HG02885 (cell line): Measurements from ENCODE around the gene ENO2.

Source experiments
- ATAC-seq: cut with Tn5 transposase; IDR thresholded peaks from one replicate; pipeline ENCODE4 v1.9.1; 2021; ENCODE audit warnings: mild to moderate bottlenecking; ENCODE audit not compliant: unreplicated experiment, poor library complexity

Gene ENO2

GRCh38 chr12:6958609-6959057 lies 44.3 kb downstream of the ENO2 start:
- no peak for ATAC-seq

GRCh38 chr12:6959058-6959804 lies 44.9 kb downstream of the ENO2 start:
- peak; percentile 50 for ATAC-seq

DNA sequence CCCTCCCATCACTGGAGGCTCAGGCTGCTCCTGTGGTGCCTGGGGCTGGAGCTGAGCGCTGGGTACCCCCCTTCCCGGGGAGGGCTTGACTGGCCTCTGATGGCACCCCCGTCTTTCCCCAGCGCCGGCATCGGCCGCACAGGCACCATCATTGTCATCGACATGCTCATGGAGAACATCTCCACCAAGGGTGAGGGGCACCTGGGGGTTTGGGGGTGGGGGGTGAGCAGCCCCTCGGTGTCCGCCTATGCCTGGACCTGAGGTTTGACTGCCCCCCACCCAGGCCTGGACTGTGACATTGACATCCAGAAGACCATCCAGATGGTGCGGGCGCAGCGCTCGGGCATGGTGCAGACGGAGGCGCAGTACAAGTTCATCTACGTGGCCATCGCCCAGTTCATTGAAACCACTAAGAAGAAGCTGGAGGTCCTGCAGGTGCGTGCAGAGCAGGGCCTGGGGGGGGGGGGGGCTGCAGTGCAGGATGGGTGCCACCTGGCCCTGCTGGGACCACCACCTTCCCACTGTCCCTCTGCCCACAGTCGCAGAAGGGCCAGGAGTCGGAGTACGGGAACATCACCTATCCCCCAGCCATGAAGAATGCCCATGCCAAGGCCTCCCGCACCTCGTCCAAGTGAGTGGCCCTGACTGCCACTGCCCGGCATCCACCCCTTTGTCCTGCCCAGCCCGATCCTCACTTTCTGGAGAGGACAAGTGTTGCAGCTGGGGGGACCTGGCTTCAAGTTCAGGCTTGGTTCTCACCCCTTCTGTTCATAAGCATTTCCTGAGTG lies 45.6 kb downstream of the ENO2 start:
- no peak for ATAC-seq

DNA sequence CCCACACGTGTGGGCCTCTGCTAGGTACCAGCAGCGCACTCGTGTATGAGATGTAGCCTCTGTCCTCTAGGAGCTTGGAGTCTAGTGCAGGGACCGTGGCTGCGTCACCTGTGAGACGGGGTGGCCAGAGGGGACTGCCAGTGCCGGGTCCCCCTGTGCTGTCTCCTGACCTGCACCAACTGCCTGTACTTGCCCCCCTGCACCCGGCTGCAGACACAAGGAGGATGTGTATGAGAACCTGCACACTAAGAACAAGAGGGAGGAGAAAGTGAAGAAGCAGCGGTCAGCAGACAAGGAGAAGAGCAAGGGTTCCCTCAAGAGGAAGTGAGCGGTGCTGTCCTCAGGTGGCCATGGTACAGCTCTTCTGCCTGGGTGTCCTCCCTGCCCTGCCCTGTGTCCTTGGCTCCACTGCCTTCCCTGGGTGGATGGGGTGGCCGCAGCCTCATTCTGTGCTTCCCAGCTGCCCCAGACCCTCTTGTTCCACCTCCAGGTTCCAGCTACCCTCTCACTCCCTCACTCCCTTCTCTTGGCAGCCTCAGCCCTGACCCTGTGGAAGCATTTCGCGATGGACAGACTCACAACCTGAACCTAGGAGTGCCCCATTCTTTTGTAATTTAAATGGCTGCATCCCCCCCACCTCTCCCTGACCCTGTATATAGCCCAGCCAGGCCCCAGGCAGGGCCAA lies 46.4 kb downstream of the ENO2 start:
- no peak for ATAC-seq

DNA sequence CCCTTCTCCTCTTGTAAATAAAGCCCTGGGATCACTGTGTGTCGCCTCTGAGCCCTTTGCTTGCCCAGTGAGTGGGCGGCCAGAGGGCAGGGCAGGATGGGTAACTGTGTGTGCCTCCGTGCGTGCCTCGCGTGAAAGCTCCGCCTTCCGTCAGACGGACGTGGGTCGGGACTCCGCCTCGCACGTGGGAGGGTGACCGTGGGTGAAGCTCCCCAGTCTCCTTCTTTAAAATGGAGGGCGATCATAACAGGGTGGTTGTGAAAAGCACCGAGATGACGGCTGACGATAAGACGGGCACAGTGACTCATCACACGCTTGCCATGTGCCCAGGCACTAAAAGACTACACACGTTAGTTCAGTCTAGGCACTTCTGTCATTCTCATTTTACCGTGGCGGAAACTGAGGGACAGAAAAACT lies 46.9 kb downstream of the ENO2 start:
- no peak for ATAC-seq

- no peak for ATAC-seq
Measured at GRCh38 chr12:6961695-6962284, 47.4 kb downstream of the ENO2 start.

DNA sequence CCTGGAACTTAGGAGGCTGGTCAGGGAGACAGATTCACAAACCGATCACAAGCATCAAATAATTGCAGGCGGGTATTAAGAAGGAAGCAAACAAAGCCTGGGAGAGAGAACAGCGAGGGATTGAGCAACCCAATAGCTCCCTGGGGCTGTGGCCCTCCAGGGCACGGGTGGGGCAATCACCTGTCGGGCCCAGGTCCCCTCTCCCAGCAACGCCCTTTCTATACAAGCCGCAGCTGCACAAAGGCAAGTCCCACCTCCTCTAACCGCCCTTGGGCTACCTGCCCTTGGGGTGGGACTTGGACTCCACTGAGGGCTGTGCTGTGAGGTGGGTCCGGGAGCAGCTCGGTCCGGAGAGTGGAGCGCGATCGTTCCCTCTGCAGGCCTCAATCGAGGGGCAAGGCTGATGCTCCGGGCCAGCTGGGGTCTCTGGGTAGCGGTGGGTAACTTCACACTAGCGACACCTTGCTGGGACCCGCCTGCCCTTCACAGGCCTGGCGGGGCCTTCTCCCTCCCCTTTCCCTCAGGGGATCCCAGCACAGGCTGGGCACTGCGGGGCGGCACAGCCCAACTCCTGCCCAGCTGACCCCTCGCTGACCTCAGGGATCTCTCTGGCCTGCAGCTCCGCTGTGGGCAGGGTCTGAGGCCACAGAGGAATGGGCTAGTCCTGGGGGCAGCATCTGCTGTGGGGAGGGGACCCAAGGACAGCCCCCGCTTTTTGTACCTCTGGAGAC lies 48.1 kb downstream of the ENO2 start:
- ATAC-seq = no peak

- no peak for ATAC-seq
Measured at GRCh38 chr12:6963016-6963731, 48.8 kb downstream of the ENO2 start.

- ATAC-seq = no peak
Measured at GRCh38 chr12:6963791-6964413, 49.5 kb downstream of the ENO2 start.

DNA sequence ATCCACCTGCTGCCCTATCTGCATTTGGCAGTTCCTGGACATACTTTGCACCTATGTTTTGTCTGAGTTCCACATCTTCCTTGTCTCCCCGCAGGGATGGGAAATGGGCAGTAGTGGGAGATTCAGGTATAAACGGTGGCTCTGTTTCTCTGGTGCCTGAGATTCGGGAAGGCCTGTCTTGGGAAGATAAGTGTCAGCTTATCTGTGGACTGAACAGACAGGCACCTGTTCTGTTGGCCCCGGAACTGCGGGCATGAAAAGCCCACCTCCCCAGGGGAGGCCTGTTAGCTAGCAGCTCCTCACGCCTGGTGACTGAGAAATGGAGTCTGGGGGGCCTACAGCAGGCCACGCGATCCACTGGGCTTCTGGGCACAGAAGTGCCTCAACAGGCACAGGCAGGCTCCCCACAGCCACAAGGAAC lies 50.2 kb downstream of the ENO2 start:
- no peak for ATAC-seq

DNA sequence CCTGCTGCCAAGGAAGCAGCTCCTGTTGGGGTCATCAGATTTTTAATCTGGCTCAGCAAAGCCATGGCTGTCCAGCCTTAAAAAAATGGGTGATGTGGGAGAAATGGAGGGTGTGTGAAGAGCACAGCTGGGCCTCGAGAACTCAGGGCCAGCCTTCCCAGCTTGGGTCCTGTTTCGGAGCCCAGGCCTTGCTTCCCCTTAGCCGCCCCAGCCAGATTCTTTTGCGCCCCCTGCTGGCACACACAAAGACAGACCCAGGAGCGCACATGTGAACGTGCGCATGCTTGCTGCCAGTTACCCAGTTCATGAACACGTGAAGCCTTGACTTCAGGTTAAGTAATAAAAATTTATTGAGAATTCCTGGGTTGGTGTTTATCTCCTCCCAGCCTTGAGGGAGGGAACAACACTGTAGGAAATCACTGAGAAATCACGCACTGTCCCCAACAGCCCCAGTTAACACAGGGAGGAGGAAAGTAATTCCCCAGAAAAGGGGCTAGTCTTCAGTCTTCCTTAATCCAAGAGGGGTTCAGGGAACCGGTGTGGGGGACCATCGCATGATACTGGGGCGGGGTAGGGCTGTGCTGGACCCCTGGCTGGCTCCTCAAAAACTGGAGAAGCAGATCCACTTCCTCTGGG lies 50.8 kb downstream of the ENO2 start:
- no peak for ATAC-seq

DNA sequence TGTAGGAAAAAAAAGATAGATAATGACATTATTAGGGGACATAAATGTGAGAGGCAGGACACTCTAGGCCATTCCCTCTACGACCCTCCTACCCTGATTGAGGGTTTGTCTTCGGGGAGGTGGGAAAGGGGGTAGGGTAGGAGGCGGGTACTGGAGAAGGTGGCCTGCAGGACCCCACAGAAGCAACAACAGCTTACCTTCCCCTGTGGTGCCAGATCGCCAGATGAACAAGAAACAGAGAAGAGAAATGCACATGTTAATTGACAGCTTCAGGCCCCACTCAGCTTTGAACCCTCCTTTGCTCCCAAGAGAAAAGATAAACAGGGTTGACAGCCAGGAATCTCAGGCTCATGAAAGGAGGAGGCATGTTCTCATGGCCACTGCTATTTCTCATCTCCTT lies 51.3 kb downstream of the ENO2 start:
- ATAC-seq = no peak

GRCh38 chr12:6966351-6966750 lies 52.0 kb downstream of the ENO2 start:
- no peak for ATAC-seq

GRCh38 chr12:6967651-6968100 lies 53.3 kb downstream of the ENO2 start:
- ATAC-seq = no peak

DNA sequence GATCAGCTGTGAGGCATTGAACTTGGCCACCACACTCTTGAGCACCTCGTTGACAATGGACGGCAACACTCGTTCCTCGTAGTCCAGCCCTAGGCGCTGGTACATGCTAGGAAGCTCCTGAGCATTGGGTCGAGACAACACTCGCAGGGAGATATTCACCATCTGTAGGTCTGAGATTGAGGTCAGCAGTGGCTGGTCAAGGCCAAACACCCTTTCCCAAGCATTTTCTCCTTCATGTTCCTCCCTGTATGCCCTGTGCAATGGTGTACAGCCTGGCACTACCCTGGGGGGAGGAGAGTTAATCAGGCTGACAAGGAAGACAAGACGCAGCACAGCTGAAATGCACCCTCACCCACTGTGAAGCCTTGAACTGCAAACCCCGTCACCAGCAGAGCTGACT lies 54.0 kb downstream of the ENO2 start:
- no peak for ATAC-seq

- no peak for ATAC-seq
Measured at GRCh38 chr12:6970096-6970527, 55.7 kb downstream of the ENO2 start.
